ENCODE results near the gene SDR42E2. TPM values are rescaled to one million over a fixed set of nuclear protein-coding genes. Genes with fewer than 3 reads are reported as not detected.

The SDR42E2 gene
- total RNA-seq, 1 donor from 2014 or later: not detected

DNA sequence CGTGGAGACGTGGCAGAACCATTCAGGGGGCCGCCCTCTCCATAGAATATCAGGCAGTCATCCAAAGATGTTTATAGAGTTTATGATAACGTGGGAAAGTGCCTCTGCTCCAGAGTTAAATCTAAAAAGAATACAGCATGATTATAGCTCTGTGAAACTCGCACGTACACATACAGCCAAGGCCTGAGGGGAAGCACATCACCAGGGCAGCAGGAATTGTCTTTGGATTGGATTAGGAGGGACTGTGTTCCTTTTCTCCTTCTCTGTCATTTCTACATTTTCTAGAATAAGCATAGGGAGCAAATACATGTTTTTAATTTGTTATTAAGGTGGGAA, 70.7 kb downstream of the SDR42E2 start:
- no peaks in the 10 kb centered on the region for H3K27me3 ChIP-seq (ENCODE audit: control insufficient read depth, insufficient read depth, low read length)
- TF ChIP-seq, protein P1, sequence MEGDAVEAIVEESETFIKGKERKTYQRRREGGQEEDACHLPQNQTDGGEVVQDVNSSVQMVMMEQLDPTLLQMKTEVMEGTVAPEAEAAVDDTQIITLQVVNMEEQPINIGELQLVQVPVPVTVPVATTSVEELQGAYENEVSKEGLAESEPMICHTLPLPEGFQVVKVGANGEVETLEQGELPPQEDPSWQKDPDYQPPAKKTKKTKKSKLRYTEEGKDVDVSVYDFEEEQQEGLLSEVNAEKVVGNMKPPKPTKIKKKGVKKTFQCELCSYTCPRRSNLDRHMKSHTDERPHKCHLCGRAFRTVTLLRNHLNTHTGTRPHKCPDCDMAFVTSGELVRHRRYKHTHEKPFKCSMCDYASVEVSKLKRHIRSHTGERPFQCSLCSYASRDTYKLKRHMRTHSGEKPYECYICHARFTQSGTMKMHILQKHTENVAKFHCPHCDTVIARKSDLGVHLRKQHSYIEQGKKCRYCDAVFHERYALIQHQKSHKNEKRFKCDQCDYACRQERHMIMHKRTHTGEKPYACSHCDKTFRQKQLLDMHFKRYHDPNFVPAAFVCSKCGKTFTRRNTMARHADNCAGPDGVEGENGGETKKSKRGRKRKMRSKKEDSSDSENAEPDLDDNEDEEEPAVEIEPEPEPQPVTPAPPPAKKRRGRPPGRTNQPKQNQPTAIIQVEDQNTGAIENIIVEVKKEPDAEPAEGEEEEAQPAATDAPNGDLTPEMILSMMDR (IDR thresholded peaks at IDR 0.05; ENCODE audit: insufficient read depth, low read length, poor library complexity, severe bottlenecking): no peak

DNA sequence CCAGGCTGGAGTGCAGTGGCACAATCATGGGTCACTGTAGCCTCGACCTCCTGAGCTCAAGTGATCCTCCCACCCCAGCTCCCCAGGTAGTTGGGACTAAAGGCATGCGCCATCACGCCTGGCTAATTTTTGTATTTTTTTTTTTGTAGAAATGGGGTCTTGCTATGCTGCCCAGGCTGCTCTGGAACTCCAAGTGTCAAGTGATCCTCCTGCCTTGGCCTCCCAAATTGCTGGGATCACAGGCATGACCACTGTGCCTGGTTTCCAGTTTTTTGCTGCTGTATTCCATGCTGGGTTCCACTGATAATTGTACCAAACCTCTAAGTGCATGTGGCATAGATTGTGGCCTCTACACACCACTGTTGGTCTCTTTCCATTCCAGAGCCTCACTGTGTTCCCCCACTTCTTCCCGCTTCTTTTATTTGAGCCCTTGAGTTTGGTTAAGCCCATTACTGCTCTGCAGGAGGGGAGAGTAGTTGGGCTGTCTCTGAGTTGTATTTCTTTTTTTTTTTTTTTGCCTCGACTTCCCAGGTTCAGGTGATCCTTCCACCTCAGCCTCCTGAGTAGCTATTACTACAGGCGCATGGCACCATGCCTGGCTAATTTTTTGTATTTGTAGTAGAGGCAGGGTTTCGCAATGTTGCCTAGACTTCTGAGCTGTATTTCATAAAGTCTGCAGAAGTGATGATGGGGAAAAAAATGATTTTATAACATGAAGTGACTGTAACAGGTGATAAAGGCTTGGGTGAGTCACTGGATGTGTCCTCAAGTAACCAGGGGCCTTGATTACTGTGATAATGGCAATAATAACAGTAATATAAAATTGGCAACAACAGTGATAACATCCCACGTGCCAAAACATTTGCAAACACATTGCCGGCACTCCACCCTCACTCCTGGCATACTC, 73.8 kb downstream of the SDR42E2 start:
- no peaks in the 10 kb centered on the region for H3K36me3 ChIP-seq (ENCODE audit: control insufficient read depth, insufficient read depth, low read length)
- no peak for DNase-seq (ENCODE audit: low read depth)
- no peaks in the 10 kb centered on the region for H3K27me3 ChIP-seq (ENCODE audit: control insufficient read depth, insufficient read depth, low read length)
- H3K4me3 ChIP-seq (ENCODE audit: low read depth, low read length): no peak overlapping the region
- TF ChIP-seq, protein P1 (IDR thresholded peaks at IDR 0.05; ENCODE audit: insufficient read depth, low read length, poor library complexity, severe bottlenecking): no peak

More for the DNA sequence above, 70.7 kb downstream of the SDR42E2 start:
- DNase-seq (ENCODE audit: low read depth): no peak
- Histone ChIP-seq H3K4me3 (ENCODE audit: low read depth, low read length) (no peak overlapping the region), H3K36me3 (ENCODE audit: control insufficient read depth, insufficient read depth, low read length) (no peaks in the 10 kb centered on the region)

DNA sequence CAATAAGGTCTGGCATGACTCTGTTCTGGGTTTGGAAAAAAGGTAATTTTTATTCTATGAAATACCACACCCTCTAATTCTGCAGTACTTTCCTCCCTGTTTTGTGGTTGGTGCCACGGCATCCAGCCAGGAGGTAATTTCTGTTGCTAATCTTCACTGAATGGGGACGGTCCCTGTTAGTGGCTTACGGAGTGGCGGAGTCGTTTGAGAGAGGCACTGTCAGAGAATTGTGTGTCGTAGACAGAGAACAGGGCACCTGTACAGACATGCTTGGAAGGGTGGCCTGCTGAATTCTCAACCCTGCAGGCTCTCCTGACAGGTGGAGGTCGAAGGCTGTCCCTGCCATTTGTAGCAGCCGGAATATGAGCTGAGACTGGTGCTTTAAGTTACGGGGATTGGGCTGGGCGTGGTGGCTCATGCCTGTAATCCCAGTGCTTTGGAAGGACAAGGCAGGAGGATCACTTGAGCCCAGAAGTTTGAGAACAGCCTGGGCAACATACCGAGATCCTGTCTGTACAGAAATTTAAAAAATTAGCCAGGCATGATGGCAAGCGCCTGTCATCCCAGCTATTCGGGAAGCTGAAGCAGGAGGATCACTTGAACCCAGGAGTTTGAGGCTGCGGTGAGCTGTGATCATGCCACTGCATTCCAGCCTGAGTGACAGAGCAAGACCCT, 77.0 kb downstream of the SDR42E2 start:
- Histone ChIP-seq H3K4me3 (ENCODE audit: low read depth, low read length) (no peak overlapping the region), H3K27me3 (ENCODE audit: control insufficient read depth, insufficient read depth, low read length) (no peaks in the 10 kb centered on the region), H3K36me3 (ENCODE audit: control insufficient read depth, insufficient read depth, low read length) (no peaks in the 10 kb centered on the region)
- no peak for DNase-seq (ENCODE audit: low read depth)
- TF ChIP-seq, protein P1 (IDR thresholded peaks at IDR 0.05; ENCODE audit: insufficient read depth, low read length, poor library complexity, severe bottlenecking): no peak

GRCh38 chr16:22240023-22240710, 77.9 kb downstream of the SDR42E2 start:
- H3K36me3 ChIP-seq (ENCODE audit: control insufficient read depth, insufficient read depth, low read length): no peaks in the 10 kb centered on the region
- TF ChIP-seq, protein P1 (IDR thresholded peaks at IDR 0.05; ENCODE audit: insufficient read depth, low read length, poor library complexity, severe bottlenecking): no peak
- DNase-seq (ENCODE audit: low read depth): no peak
- H3K4me3 ChIP-seq (ENCODE audit: low read depth, low read length): no peak overlapping the region
- no peaks in the 10 kb centered on the region for H3K27me3 ChIP-seq (ENCODE audit: control insufficient read depth, insufficient read depth, low read length)

Other genes starting within 250 kb of the SDR42E2 start
- 102 and 116 TPM in 2 replicates for gene UQCRC2, start 209.1 kb upstream of the SDR42E2 start, total RNA-seq
- not detected in 2 replicates for gene PDZD9, start 161.4 kb upstream of the SDR42E2 start, total RNA-seq
- 8.5 and 15.2 TPM in 2 replicates for gene MOSMO, start 154.4 kb upstream of the SDR42E2 start, total RNA-seq
- gene VWA3A, start 70.0 kb upstream of the SDR42E2 start, total RNA-seq: 0.04 and 0.07 TPM in 2 replicates
- gene EEF2K, start 43.8 kb downstream of the SDR42E2 start, total RNA-seq: 6.8 and 12.3 TPM in 2 replicates
- gene POLR3E, start 134.9 kb downstream of the SDR42E2 start, total RNA-seq: 33.1 and 39.4 TPM in 2 replicates
- 27.0 and 29.6 TPM in 2 replicates for gene CDR2, start 212.1 kb downstream of the SDR42E2 start, total RNA-seq

All from kidney epithelial cell (primary cell).